Prostate gland (tissue), 2 donors: ENCODE measurements around the gene HOXA13. TPM values are rescaled to one million over a fixed set of nuclear protein-coding genes. Genes with fewer than 3 reads are reported as not detected.

Source experiments
- DNase-seq: peaks from one replicate; pipeline ENCODE4 v3.0.0-alpha.2; 2019; ENCODE audit warnings: low spot score
- H3K27ac ChIP-seq, 2 donors: fragments of 200-600 bp; sonication (generic); 2 replicates each; pipeline ENCODE4 v1.5.1; 2017 to 2019
- H3K27me3 ChIP-seq: fragments of 200-600 bp; sonication (generic); replicated peaks from 2 replicates; pipeline ENCODE4 v1.5.1; 2019; ENCODE audit not compliant: insufficient read depth
- H3K36me3 ChIP-seq, 2 donors: fragments of 200-600 bp; sonication (generic); 1 replicate in 1 of 2; 2 replicates in 1 of 2; pipeline versions ENCODE4 v1.5.1 to v1.8.1; 2017 to 2019
- H3K4me1 ChIP-seq: fragments of 200-600 bp; sonication (generic); replicated peaks from 2 replicates; pipeline ENCODE4 v1.5.1; 2019
- H3K4me3 ChIP-seq, 2 donors: fragments of 200-600 bp; sonication (generic); 2 replicates each; pipeline ENCODE4 v1.5.1; 2017 to 2019
- H3K9me3 ChIP-seq: fragments of 200-600 bp; sonication (generic); 2 replicates; pipeline ENCODE4 v1.5.1; 2017
- CTCF ChIP-seq, 4 experiments: fragments of 200-600 bp in 2 of 4; fragments of 450-650 bp in 2 of 4; sonication (generic) in 2 of 4; IDR thresholded peaks; 1 replicate in 3 of 4; 2 replicates in 1 of 4; pipeline ENCODE4 v1.5.1; 2016 to 2019; ENCODE audit warnings: antibody characterized with exemption in 4 of 4, mild to moderate bottlenecking in 2 of 4, moderate library complexity in 2 of 4
- POLR2A ChIP-seq: fragments of 450-650 bp; IDR thresholded peaks from one replicate; pipeline ENCODE4 v1.6.1; 2016; ENCODE audit warnings: antibody characterized with exemption, mild to moderate bottlenecking
- POLR2AphosphoS5 ChIP-seq: sonication (generic); formaldehyde crosslinking; IDR thresholded peaks from one replicate; pipeline ENCODE4 v1.6.1; 2017; ENCODE audit warnings: antibody characterized with exemption
- WGBS: methylation state at CpG from one replicate; pipeline ENCODE4 v1.1.5; 2018; 5-methylcytosine and 5-hydroxymethylcytosine counted together
- intact Hi-C: fragments of 100-400 bp; cut with DNase I; formaldehyde crosslinking; loops from one replicate; pipeline ENCODE4 v1.14.2; 2022
- total RNA-seq, 2 donors: library from RNA; depleted of rRNA; stranded (reverse); fragments of >200 nt; gene quantifications; one replicate each; pipeline ENCODE4 v1.1.0, GENCODE V29; 2016

HOXA13 gene
- total RNA-seq, 2 donors from 2014 or later, result 19.1 to 50.4 TPM

GRCh38 chr7:27188386-27189294 is 11.3 kb downstream of the HOXA13 start:
- intact Hi-C loops, result no loop called here
- Histone ChIP-seq H3K27ac (peak overlapping the region; percentile 96 to 97), H3K36me3 (no peaks in the 10 kb centered on the region), H3K4me3 (peak overlapping the region; percentile 35 to 90), H3K4me1 (peaks cover 16% of the 10 kb centered on the region), H3K27me3 (no peaks in the 10 kb centered on the region), H3K9me3 (no peaks in the 10 kb centered on the region)
- 6% methylated on average over 49 of the region's 49 CpGs for WGBS
- TF ChIP-seq POLR2A, result no peak
- no peak for TF ChIP-seq POLR2AphosphoS5
- TF ChIP-seq CTCF (IDR thresholded peaks at IDR 0.05), result no peak
- no peak for DNase-seq

GRCh38 chr7:27187475-27188385 is 12.2 kb downstream of the HOXA13 start:
- Histone ChIP-seq H3K36me3 (no peaks in the 10 kb centered on the region), H3K4me1 (peaks cover 16% of the 10 kb centered on the region), H3K27ac (peak overlapping the region; percentile 96 to 97), H3K9me3 (no peaks in the 10 kb centered on the region), H3K27me3 (no peaks in the 10 kb centered on the region), H3K4me3 (peak overlapping the region; percentile 35 to 90)
- TF ChIP-seq POLR2A (no peak), CTCF (IDR thresholded peaks at IDR 0.05) (no peak), POLR2AphosphoS5 (no peak)
- 1% methylated on average over 46 of the region's 46 CpGs for WGBS
- intact Hi-C loops, result no loop called here
- DNase-seq, result no peak

GRCh38 chr7:27186668-27187474 is 13.0 kb downstream of the HOXA13 start:
- Histone ChIP-seq H3K4me1 (peaks cover 16% of the 10 kb centered on the region), H3K36me3 (no peaks in the 10 kb centered on the region), H3K4me3 (peak overlapping the region; percentile 62 to 90), H3K27ac (peak overlapping the region; percentile 96 to 97), H3K27me3 (no peaks in the 10 kb centered on the region), H3K9me3 (no peaks in the 10 kb centered on the region)
- 9% methylated on average over 4 of the region's 4 CpGs for WGBS
- DNase-seq, result no peak
- TF ChIP-seq POLR2AphosphoS5 (no peak), POLR2A (no peak), CTCF (IDR thresholded peaks at IDR 0.05) (no peak)
- intact Hi-C loops, result no loop called here

GRCh38 chr7:27185854-27186667 is 13.8 kb downstream of the HOXA13 start:
- WGBS, result 3% methylated on average over 24 of the region's 24 CpGs
- Histone ChIP-seq H3K4me1 (peaks cover 16% of the 10 kb centered on the region), H3K36me3 (no peaks in the 10 kb centered on the region), H3K27me3 (no peaks in the 10 kb centered on the region), H3K27ac (peak overlapping the region; percentile 96 to 97), H3K4me3 (peak overlapping the region; percentile 62 to 90), H3K9me3 (no peaks in the 10 kb centered on the region)
- intact Hi-C loops, result no loop called here
- no peak for DNase-seq
- TF ChIP-seq POLR2A (no peak), CTCF (IDR thresholded peaks at IDR 0.05) (no peak), POLR2AphosphoS5 (no peak)
